Adrenal gland (tissue), 12 donors: Measurements from ENCODE around the gene WNT7A. TPM values are rescaled to one million over a fixed set of nuclear protein-coding genes. Genes with fewer than 3 reads are reported as not detected.

Experiments used
- DNase-seq, 7 donors: peaks; one replicate each; pipeline ENCODE4 v3.0.0-alpha.2; 2019 to 2020
- H3K27ac ChIP-seq, 5 donors: fragments of 200-600 bp; sonication (generic) in 4 of 5; 1 replicate in 3 of 5; 2 replicates in 2 of 5; pipeline versions ENCODE4 v1.5.1 to v1.8.0; 2016 to 2020; ENCODE audit warnings: mild to moderate bottlenecking in 1 of 5
- H3K27me3 ChIP-seq: fragments of 200-600 bp; 2 replicates; pipeline ENCODE4 v1.8.0; 2021
- H3K36me3 ChIP-seq, 2 donors: fragments of 200-600 bp; replicated peaks in 1 of 2; 1 replicate in 1 of 2; 2 replicates in 1 of 2; pipeline versions ENCODE4 v1.5.1 to v1.8.0; 2018 to 2022
- H3K4me1 ChIP-seq, 2 donors: fragments of 200-600 bp; replicated peaks in 1 of 2; 1 replicate in 1 of 2; 2 replicates in 1 of 2; pipeline versions ENCODE4 v1.5.1 to v1.8.0; 2018 to 2021
- H3K4me3 ChIP-seq, 4 donors: fragments of 200-600 bp; sonication (generic) in 3 of 4; one replicate each; pipeline ENCODE4 v1.5.1; 2016 to 2018
- H3K9me3 ChIP-seq, 3 donors: fragments of 200-600 bp; sonication (generic) in 1 of 3; replicated peaks in 1 of 3; 1 replicate in 2 of 3; 2 replicates in 1 of 3; pipeline versions ENCODE4 v1.5.1 to v1.8.0; 2016 to 2021
- POLR2A ChIP-seq, 2 donors: fragments of 450-650 bp; IDR thresholded peaks; one replicate each; pipeline ENCODE4 v1.6.1; 2017; ENCODE audit warnings: antibody characterized with exemption in 2 of 2, mild to moderate bottlenecking in 2 of 2, moderate library complexity in 1 of 2
- WGBS, 4 donors: extraction: QIAGEN DNeasy Blood & Tissue Kit in 2 of 4; methylation state at CpG; one replicate each; pipeline versions ENCODE4 v1.1.5 to v1.1.7; 2013 to 2017; 5-methylcytosine and 5-hydroxymethylcytosine counted together
- intact Hi-C, 2 donors: fragments of 100-400 bp; cut with DNase I; formaldehyde crosslinking; loops; one replicate each; pipeline versions ENCODE4 v1.14.1 to v1.15.0; 2022 to 2023
- polyA plus RNA-seq, 3 donors: library from polyadenylated mRNA; stranded (reverse); fragments of 200-250 nt in 2 of 3; fragments of 350-450 nt in 1 of 3; fragmentation: Illumina TruSeq in 1 of 3; extraction: RNeasy Lipid Tissue Mini Kit (QIAGEN cat#74804) in 1 of 3; gene quantifications; one replicate each; pipeline ENCODE4 v1.2.3, GENCODE V29; 2013 to 2014
- total RNA-seq, 9 donors: library from RNA; depleted of rRNA in 4 of 9; stranded (reverse); fragments of >200 nt in 4 of 9; fragments of 120-200 nt in 1 of 9; fragmentation: NEBNext Ultra II Directional in 1 of 9; extraction: Animal tissue kit (Norgen Biotek cat#: 25700) in 1 of 9; gene quantifications; one replicate each; pipeline versions ENCODE4 v1.1.0 to v1.2.4, GENCODE V29; 2013 to 2023
- TF ChIP-seq, protein P1 (sequence below), 6 experiments: fragments of 450-650 bp in 4 of 6; fragments of 200-600 bp in 2 of 6; sonication (generic) in 1 of 6; IDR thresholded peaks; 1 replicate in 5 of 6; 2 replicates in 1 of 6; pipeline versions ENCODE4 v1.5.1 to v1.8.0; 2016 to 2021; ENCODE audit warnings: antibody characterized with exemption in 6 of 6, mild to moderate bottlenecking in 2 of 6, moderate library complexity in 1 of 6
- donor health status: healthy with polysubstance abuse.
- donor health status: Bipolar disorder and iron deficiency.
- donor health status: DM: yes; HTN: yes; CAD: no.
- donor health status: DM: no; HTN: no; CAD: no.
- donor health status: DM: no; HTN: no; CAD: no.
- donor health status: DM: yes; HTN: yes; CAD: no.

The WNT7A gene
- total and polyA plus RNA-seq, 12 donors: under 0.01 TPM; not detected in 11

DNA sequence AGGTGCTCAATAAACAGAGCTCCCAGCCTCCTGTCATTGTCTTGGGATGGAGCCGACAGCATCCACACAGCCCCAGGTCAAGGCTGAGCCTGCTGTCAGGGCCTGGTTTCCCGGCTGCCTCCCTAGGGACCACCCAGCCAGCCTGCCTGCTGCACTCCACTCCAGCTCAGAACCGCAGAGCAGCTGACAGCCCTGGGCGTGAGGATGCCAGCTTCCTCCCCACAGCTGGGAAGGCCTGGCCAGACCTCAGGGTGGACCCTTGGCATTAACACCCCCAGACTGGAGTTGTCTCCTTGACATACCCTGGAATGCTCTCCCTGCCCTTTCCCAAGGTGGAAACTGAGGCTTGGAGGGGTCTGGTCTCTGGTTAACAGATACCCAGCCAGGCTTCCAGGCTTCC lies 112.0 kb downstream of the WNT7A start:
- DNase-seq: no peak
- H3K27ac ChIP-seq: no peak overlapping the region
- no peaks in the 10 kb centered on the region for H3K9me3 ChIP-seq
- no peaks in the 10 kb centered on the region for H3K4me1 ChIP-seq
- H3K27me3 ChIP-seq: no peaks in the 10 kb centered on the region
- intact Hi-C loops: no loop called here
- H3K4me3 ChIP-seq: no peak overlapping the region
- TF ChIP-seq, protein P1, sequence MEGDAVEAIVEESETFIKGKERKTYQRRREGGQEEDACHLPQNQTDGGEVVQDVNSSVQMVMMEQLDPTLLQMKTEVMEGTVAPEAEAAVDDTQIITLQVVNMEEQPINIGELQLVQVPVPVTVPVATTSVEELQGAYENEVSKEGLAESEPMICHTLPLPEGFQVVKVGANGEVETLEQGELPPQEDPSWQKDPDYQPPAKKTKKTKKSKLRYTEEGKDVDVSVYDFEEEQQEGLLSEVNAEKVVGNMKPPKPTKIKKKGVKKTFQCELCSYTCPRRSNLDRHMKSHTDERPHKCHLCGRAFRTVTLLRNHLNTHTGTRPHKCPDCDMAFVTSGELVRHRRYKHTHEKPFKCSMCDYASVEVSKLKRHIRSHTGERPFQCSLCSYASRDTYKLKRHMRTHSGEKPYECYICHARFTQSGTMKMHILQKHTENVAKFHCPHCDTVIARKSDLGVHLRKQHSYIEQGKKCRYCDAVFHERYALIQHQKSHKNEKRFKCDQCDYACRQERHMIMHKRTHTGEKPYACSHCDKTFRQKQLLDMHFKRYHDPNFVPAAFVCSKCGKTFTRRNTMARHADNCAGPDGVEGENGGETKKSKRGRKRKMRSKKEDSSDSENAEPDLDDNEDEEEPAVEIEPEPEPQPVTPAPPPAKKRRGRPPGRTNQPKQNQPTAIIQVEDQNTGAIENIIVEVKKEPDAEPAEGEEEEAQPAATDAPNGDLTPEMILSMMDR (IDR thresholded peaks at IDR 0.05): no peak
- no peak for TF ChIP-seq POLR2A (IDR thresholded peaks at IDR 0.05)
- H3K36me3 ChIP-seq: no peaks in the 10 kb centered on the region
- WGBS, 4 donors: 50 to 76% (median 65%) methylated on average over 2 to 4 of the region's 4 CpGs; no CpG with 5 or more reads in 1 of the 4 donors

DNA sequence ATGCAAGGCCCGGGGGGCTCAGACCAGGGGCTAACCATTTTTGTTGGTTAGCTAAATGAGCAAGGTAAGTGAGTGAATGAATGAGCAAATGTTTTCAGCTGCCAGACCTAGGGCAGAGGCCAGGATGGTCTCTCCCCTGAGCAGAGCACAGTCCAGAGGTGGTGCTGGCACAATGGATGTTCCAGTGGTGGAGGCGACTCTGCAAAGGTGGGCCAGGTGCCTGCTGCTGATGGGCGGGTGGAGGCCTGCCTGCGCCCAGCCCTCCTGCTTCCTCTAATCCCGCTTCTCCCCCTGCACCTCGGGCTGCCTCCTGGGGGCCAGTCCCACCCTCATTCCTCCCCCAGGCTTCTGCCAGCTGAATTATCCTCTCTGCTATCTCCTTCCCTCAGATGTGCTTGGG lies 112.8 kb downstream of the WNT7A start:
- no peaks in the 10 kb centered on the region for H3K36me3 ChIP-seq
- intact Hi-C loops: no loop called here
- H3K27me3 ChIP-seq: no peaks in the 10 kb centered on the region
- WGBS, 4 donors: 84 to 88% (median 86%) methylated on average over 3 to 6 of the region's 6 CpGs
- no peak for DNase-seq
- no peak overlapping the region for H3K27ac ChIP-seq
- TF ChIP-seq, protein P1 (IDR thresholded peaks at IDR 0.05): no peak
- no peak for TF ChIP-seq POLR2A (IDR thresholded peaks at IDR 0.05)
- H3K9me3 ChIP-seq: no peaks in the 10 kb centered on the region
- no peak overlapping the region for H3K4me3 ChIP-seq
- no peaks in the 10 kb centered on the region for H3K4me1 ChIP-seq

Other genes with a start within 250 kb of the WNT7A start
- 10 to 100 TPM; 10.2 to 34.6 (median 18.2) TPM for gene CHCHD4, start 244.8 kb upstream of the WNT7A start, total RNA-seq
- 10 to 100 TPM; 10.1 to 39.0 (median 11.7) TPM for gene CHCHD4, start 244.8 kb upstream of the WNT7A start, polyA plus RNA-seq
- gene TMEM43, start 245.0 kb upstream of the WNT7A start, total RNA-seq: 10 to 100 TPM; 51.7 to 79.1 (median 58.0) TPM
- gene TMEM43, start 245.0 kb upstream of the WNT7A start, polyA plus RNA-seq: 10 to 100 TPM; 40.0 to 50.4 (median 41.5) TPM